GM19395 (cell line): Measurements from ENCODE around the gene ANO2.

Source experiments
- ATAC-seq: cut with Tn5 transposase; IDR thresholded peaks from one replicate; pipeline ENCODE4 v1.9.1; 2021; ENCODE audit warnings: mild to moderate bottlenecking, moderate library complexity; ENCODE audit not compliant: unreplicated experiment

ANO2 gene

DNA sequence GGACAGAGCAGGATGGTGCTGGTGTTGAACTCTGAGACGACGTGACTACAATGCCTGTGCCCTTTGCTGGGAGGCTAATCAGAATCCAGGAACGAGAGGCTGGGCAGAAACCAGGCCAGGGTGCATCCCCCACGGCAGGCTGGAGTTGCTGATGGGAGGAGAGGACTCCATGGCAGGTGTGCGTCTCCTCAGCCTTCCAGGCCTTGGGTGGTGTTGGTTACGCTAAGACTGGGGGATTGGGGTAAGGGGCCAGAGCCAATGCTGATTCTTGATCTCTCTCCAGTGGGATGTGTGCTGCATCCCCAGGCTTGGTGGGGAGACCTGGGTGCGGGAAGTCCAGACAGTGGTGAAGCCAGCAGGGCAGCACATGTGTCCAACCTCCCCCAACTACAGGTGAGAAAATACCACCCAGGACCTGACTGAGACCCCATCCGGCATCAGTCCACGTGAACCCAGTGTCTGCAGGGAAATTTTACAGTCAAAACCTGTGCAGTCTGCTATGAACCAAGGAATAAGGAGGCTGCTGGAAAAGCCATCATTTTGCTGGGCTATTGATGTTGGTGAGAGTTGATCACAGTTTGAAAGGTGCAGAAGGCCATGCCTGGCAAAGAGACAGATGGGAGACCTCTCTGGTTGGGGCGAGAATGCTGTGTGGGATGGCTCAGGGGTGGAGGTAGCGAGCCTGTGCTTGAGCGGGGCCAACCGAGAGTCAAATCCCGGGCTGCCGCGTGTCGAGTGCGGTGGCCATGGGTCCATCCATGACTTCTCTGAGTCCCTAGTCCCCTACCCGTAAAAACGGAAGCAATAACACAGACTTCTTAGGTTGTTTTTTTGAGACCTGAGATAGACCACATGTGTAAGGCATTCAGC lies 423.4 kb downstream of the ANO2 start:
- no peak for ATAC-seq

DNA sequence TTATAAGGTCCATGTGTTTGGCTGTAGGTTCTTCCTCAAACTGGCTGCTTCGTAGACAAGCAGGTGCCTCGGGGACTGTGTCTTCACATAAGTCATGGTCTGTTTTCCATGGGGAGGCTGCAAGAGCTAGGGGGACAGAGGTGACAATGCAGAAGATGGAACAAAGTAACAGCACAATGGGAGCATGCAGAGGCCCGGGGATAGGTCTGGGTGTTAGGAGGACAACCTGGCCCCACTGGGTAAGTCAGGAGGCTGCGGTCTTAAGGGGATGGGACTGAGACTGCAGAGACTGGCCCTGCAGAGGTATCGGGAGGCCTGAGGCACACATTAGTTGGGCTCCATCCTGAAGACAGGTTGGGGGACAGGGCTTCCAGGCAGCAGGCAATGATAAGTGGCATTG lies 424.2 kb downstream of the ANO2 start:
- no peak for ATAC-seq

DNA sequence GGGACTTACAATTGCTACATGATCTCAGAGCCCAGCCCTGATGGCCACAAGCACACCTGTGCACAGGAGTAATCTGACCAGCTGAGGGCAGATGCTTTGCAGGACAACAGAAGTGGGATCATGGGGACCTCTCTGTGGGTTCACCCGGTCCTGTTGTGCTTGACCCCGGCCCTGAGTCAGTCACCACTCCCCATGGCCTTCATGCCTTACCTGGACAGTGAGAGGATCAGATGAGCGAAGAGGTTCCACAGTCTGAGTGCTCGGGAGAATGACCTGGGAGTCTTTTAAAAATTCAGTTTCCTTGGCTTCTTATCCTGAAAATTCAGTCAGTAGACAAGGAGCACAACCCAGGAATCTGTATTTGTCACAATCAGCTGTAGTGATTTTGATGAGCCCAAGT lies 425.0 kb downstream of the ANO2 start:
- no peak for ATAC-seq

DNA sequence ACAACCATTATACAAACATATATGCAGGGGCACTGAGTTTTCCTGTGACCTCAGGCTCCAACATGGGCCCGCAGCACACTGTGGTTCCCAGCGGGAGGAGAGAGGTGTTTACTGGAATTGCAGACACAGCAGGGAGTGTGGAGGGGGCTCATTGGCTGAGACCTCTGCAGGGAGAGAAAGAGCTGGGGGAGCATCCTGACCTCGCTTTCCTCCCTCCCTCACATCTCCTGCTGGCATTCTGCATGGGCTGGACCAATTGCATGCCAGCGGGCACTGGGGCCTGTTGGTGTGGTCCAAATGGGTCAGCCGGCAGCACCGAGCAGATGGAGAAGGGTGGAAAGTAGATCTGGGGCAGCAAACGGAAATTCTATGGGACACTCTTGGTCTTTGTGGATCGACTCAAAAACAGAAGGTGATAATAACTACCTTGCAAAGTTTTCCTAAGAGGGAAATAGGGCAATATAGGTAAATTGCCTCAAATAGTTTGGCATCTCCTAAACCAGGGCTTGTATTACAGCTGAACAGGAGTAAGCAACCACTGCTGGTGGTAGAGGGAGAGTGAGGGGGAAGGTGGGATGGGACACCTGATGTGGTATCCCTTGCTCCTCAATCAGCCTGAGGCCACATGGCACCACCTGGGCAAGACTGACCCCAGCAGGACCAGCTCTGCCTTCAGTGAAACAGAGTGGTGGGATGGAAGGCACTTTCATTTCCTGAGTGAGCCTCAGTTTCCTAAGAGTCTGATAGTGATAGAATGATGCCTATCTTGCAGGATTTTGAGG lies 426.3 kb downstream of the ANO2 start:
- ATAC-seq: no peak

DNA sequence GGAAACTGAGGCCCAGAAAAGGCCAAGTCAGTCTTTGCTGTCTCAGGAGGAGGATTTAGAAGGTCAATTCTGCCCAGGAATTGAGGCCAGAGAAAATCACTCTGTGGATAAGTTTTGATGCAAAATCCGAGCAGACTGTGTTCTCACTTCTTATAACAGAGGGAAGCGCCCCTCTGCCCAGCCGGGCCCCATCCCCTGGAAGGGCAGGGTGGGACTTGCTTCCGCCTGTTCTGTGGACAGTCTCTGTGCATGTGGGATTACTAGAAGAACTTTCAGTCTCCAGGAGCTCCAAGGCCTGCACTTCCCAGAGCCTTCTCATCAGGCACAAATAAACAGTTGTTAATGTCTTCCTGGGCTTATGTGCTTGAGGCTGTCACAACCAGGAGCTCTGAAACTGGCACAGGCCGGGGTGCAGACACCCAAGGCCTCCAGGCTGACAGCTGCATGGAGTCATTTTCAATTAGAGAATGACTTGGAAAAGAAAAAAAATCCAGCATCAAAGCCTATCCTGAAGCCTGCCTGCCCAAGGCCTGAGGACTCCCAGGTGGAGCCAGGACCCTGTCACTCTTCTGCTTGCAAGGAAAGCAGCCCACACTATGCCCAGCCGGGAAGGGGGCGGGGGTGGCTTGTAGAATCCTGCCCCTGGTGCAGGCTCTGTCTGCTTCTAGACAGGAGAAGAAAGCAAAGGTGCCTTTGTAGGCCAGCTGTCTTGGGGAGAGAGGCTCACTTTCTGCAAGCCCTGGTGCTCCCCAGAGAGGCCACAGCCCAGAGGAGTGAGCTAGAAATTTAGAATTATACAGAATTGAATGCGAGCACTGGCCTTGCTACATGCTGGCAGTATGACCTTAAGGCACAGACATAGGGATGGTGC lies 428.5 kb downstream of the ANO2 start:
- no peak for ATAC-seq

DNA sequence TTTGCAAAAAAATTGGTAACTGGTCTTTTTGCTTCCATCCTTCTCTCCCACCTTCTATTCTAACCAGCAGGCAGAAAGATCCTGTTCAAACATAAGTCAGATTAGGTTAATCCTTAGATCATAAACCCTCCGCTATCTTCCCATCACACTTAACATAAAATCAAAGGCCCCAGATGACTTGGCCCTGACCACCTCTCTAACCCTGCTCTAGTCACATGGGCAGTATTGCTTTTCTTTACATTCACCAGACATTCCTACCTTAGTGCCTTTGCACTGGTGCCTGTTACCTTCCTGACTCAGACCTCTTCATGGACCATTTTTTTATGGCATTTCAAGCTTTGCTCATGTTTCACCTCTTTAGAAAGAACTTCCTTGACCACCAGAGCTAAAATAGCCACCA lies 429.6 kb downstream of the ANO2 start:
- ATAC-seq: no peak

DNA sequence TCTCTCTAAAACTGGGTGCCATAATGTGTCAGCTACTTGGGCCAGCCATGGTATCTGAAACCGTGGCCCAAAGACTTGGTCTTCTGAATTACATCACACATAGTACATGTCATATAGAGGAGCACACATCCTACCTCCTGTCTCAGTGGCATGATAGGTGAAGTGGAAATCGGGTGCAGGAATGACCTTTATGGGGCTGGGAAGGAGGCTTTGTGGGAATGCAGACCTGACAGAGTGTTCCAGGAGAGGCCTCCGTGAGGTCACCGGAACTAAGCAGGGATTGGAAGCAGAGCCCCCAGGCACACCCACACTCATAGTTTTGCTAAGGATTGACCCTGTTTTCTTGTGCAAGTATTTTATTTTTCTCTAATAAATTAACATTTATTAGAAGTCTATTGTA lies 430.5 kb downstream of the ANO2 start:
- no peak for ATAC-seq

DNA sequence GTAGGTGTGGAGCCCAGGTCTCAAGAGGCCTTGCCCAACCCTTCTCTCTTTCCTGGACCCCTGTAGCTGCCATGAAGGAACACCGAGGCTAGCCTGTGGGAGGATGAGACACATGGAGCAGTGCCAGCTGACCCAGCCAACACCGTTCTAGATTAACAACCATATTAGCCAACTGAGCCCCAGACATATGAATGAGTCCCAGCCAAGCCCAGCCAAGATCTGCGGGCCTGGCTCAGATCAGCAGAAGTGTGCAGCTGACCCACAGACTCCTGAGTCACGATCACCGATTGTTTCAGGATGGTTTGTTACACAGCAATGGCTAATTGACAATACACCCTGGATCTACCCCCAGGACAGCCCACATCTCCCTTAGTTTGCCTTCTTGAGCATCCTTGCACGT lies 431.0 kb downstream of the ANO2 start:
- ATAC-seq: no peak

DNA sequence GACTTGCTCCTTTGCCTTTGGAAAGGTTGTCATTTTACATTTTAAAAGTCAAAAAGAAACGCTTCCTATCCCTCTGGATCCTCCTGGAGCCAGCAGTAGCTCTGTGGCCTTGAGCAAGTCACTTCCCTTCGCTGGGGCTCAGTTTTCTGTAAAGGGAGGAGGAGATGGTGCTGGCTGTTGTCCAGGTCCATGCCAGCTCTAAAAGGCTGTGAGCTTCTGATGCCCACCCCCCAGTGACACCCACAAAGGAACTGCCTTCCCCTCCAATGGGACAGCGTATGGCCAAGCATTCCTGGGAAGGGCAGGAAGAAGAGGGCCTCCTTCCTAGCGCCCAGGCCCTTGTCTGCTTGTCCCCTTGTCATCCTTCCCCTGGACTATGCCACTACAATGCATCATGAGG lies 431.7 kb downstream of the ANO2 start:
- ATAC-seq: no peak
